Neuronal stem cell (in vitro differentiated cells): ENCODE results near the gene DRC7.

Experiments
- DNase-seq: peaks from one replicate; pipeline ENCODE4 v3.0.0-alpha.2; 2013; ENCODE audit warnings: low spot score
- H2AFZ ChIP-seq: one replicate; pipeline ENCODE4 v1.6.1; 2013; ENCODE audit warnings: mild to moderate bottlenecking, low read length, inconsistent platforms
- H2AK5ac ChIP-seq: 2 replicates; pipeline ENCODE4 v1.6.1; 2013; ENCODE audit warnings: low read depth, mild to moderate bottlenecking, inconsistent platforms, low read length, moderate library complexity, mixed read lengths
- H2BK120ac ChIP-seq: 2 replicates; pipeline ENCODE4 v1.6.1; 2013; ENCODE audit warnings: low read depth, mild to moderate bottlenecking, inconsistent platforms, low read length, moderate library complexity, mixed read lengths
- H2BK12ac ChIP-seq: one replicate; pipeline ENCODE4 v1.6.1; 2013; ENCODE audit warnings: low read length, inconsistent platforms
- H2BK15ac ChIP-seq: 2 replicates; pipeline ENCODE4 v1.6.1; 2013; ENCODE audit warnings: mild to moderate bottlenecking, low read length, inconsistent platforms, mixed read lengths
- H2BK5ac ChIP-seq: one replicate; pipeline ENCODE4 v1.6.1; 2013; ENCODE audit warnings: inconsistent platforms, mild to moderate bottlenecking, low read length, moderate library complexity
- H3K14ac ChIP-seq: one replicate; pipeline ENCODE4 v1.6.1; 2013; ENCODE audit warnings: low read length, inconsistent platforms
- H3K18ac ChIP-seq: 2 replicates; pipeline ENCODE4 v1.6.1; 2013; ENCODE audit warnings: low read length, inconsistent platforms
- H3K23ac ChIP-seq: 2 replicates; pipeline ENCODE4 v1.6.1; 2013; ENCODE audit warnings: low read depth, mild to moderate bottlenecking, mixed read lengths, low read length, inconsistent platforms; ENCODE audit not compliant: poor library complexity
- H3K27ac ChIP-seq: replicated peaks from 3 replicates; pipeline ENCODE4 v1.5.1; 2013; ENCODE audit warnings: low read length, inconsistent platforms
- H3K27me3 ChIP-seq, 3 experiments: 2 replicates each; pipeline ENCODE4 v1.6.1; 2013; ENCODE audit warnings: low read length in 3 of 3, mild to moderate bottlenecking in 2 of 3, inconsistent platforms in 1 of 3, low read depth in 1 of 3, mixed read lengths in 1 of 3, moderate library complexity in 1 of 3; ENCODE audit not compliant: control insufficient read depth in 3 of 3, insufficient read depth in 3 of 3
- H3K36me3 ChIP-seq, 2 donors: replicated peaks in 1 of 2; 2 replicates each; pipeline ENCODE4 v1.6.1; 2013; ENCODE audit warnings: low read length in 2 of 2; ENCODE audit not compliant: control insufficient read depth in 2 of 2, insufficient read depth in 2 of 2
- H3K4ac ChIP-seq: 2 replicates; pipeline ENCODE4 v1.6.1; 2013; ENCODE audit warnings: inconsistent platforms, mild to moderate bottlenecking, low read length, moderate library complexity
- H3K4me1 ChIP-seq, 2 donors: 1 replicate in 1 of 2; 2 replicates in 1 of 2; pipeline ENCODE4 v1.6.1; 2013; ENCODE audit warnings: low read length in 2 of 2, low read depth in 1 of 2; ENCODE audit not compliant: control insufficient read depth in 2 of 2, insufficient read depth in 1 of 2
- H3K4me2 ChIP-seq: one replicate; pipeline ENCODE4 v1.6.1; 2013; ENCODE audit warnings: mild to moderate bottlenecking, low read length, inconsistent platforms; ENCODE audit not compliant: insufficient read depth, poor library complexity, severe bottlenecking
- H3K4me3 ChIP-seq, 2 donors: 2 replicates each; pipeline ENCODE4 v1.5.1; 2013; ENCODE audit warnings: low read length in 2 of 2, mild to moderate bottlenecking in 2 of 2, inconsistent platforms in 1 of 2, moderate library complexity in 1 of 2
- H3K79me1 ChIP-seq: one replicate; pipeline ENCODE4 v1.6.1; 2013; ENCODE audit warnings: low read depth, mild to moderate bottlenecking, inconsistent platforms, low read length, moderate library complexity
- H3K9ac ChIP-seq: one replicate; pipeline ENCODE4 v1.6.1; 2013; ENCODE audit warnings: mild to moderate bottlenecking, low read depth, low read length, inconsistent platforms; ENCODE audit not compliant: poor library complexity
- H3K9me3 ChIP-seq, 2 donors: replicated peaks in 1 of 2; 2 replicates each; pipeline versions ENCODE3 to v1.6.1; 2013; ENCODE audit warnings: low read length in 2 of 2, mild to moderate bottlenecking in 2 of 2, inconsistent platforms in 1 of 2, low read depth in 1 of 2, mixed read lengths in 1 of 2, moderate library complexity in 1 of 2; ENCODE audit not compliant: control insufficient read depth in 2 of 2, insufficient read depth in 1 of 2
- H4K8ac ChIP-seq: one replicate; pipeline ENCODE4 v1.6.1; 2013; ENCODE audit warnings: low read depth, mild to moderate bottlenecking, inconsistent platforms, low read length, moderate library complexity
- H4K91ac ChIP-seq: one replicate; pipeline ENCODE4 v1.6.1; 2013; ENCODE audit warnings: low read length, low read depth, mild to moderate bottlenecking, inconsistent platforms; ENCODE audit not compliant: poor library complexity
- WGBS, 2 donors: extraction: QIAGEN DNeasy Blood & Tissue Kit; methylation state at CpG; one replicate each; pipeline ENCODE4 v1.1.7; 2013; ENCODE audit warnings: missing lambda C conversion rate in 2 of 2, mixed read lengths in 1 of 2; ENCODE audit not compliant: insufficient read length in 2 of 2, insufficient replicate concordance in 1 of 2; ENCODE audit errors: extremely low coverage in 2 of 2; 5-methylcytosine and 5-hydroxymethylcytosine counted together

DRC7 gene

DNA sequence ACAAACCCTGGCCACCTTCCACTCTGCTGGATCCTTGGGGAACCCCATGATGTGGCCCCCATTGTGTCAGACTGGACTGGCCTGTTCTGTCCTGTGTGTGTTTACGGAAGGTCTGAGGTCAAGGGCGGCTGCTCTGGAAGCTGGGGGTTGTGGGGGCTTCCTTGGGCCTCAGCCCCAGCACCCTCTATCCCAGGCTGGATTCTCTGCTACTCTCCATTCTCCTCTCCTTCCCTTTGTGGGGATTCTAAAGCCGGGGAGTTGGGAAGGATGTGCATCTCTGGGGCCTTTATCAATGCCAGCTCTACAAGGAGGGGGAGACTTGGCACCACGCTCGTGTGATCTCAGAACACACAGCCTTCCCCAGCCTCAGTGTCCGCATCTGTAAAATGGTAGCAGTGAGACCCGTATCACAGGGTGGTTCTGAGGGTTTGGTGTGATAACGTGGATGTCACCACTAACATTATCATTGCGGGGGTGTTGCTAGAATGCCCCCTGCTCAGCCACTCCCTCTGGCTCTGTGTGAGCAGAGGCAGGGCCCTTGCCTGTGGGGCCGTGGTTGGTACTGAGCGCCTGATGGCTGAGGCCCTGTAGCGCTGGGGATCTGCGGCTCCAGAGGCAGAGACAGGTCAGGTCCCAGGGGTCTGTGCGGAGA is 48.1 kb upstream of the DRC7 start:
- Histone ChIP-seq H3K4me3 (no peak overlapping the region), H3K27ac (no peak overlapping the region), H3K9me3 (peaks cover 0 to 8% of the 10 kb centered on the region in 2 donors), H2BK5ac (no peak overlapping the region), H3K14ac (no peak overlapping the region), H3K4ac (no peak overlapping the region), H3K4me1 (peaks cover 4 to 17% of the 10 kb centered on the region in 2 donors), H2AFZ (no peak overlapping the region), H2BK12ac (no peak overlapping the region), H4K8ac (no peak overlapping the region), H3K23ac (peak overlapping the region; percentile 59), H3K18ac (peak overlapping the region; percentile 67), H2BK120ac (no peak overlapping the region), H3K4me2 (no peak overlapping the region), H2AK5ac (no peak overlapping the region), H3K27me3 (peaks cover 0 to 5% (median 0%) of the 10 kb centered on the region in 3 experiments), H2BK15ac (no peak overlapping the region), H3K9ac (no peak overlapping the region), H3K79me1 (peaks cover 13% of the 10 kb centered on the region), H3K36me3 (peaks cover 20 to 25% of the 10 kb centered on the region in 2 donors), H4K91ac (no peak overlapping the region)
- no peak for DNase-seq
- WGBS, 2 donors: no CpG with 5 or more reads among the region's 14 CpGs

DNA sequence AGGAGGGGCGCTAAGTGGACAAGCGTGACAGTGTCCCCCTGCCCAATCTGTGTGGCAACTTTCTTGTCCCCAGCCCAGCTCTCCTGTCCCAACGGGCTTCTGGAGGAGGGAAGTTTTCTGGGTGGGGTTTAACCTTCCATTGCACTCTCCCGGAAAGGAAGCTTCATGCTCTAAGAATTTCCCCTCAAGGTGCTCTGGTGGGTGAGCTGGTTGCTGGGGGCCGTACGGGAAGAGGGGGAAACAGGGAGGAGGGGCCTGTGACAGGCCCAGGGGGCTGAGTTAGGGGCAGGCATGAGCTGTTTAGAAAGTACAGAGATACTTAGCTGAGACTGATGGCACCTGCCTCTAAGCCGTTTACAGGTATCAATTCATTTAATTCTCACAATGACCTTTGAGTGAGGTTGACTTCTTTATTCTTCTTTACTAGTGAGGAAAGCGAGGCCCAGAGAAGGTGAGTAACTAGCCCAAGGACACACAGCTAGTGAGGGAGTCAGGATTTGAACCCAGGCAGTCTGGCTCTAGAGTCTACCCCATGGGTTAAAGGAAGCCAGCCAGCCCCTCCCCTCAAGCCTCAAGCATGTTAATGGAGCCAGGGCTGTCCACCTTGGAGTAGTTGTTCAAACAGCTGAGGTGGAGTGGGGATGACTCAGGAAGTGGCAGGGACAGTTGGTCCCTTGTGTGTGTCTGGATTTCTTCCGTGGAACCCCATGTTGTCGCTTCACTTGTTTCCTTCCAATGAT is 47.3 kb upstream of the DRC7 start:
- no peak for DNase-seq

DNA sequence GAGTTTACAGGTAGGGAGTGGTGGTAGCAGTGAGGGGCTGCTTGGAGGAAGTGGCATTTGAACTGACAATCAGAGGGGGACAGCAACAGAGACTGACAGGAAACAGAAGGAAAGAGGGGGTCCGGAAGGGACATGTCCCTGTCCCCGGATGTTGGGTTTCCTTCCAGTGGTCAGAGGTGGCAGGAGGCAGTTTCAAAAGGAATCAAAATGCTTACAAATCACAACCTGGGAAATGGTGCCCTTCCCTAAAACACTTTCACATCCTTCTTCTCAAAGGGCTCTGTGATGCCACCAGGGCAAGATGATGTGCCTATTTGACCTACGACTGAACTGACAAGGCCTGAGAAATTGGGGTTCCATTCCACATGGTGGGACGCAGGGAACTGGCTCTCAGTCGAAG is 46.5 kb upstream of the DRC7 start:
- H3K36me3 ChIP-seq: peaks cover 27 to 29% of the 10 kb centered on the region in 2 donors
- no peak overlapping the region for H3K18ac ChIP-seq
- no peak overlapping the region for H2AK5ac ChIP-seq
- no peak overlapping the region for H3K14ac ChIP-seq
- no peak for DNase-seq
- H3K23ac ChIP-seq: no peak overlapping the region
- peaks cover 13% of the 10 kb centered on the region for H3K79me1 ChIP-seq
- peaks cover 6 to 17% of the 10 kb centered on the region in 2 donors for H3K4me1 ChIP-seq
- H4K8ac ChIP-seq: no peak overlapping the region
- no peak overlapping the region for H2BK12ac ChIP-seq
- no peak overlapping the region for H2BK120ac ChIP-seq
- H4K91ac ChIP-seq: no peak overlapping the region
- peak overlapping the region; percentile 8 for H2BK5ac ChIP-seq
- no peak overlapping the region for H2AFZ ChIP-seq
- H3K27ac ChIP-seq: no peak overlapping the region
- H3K27me3 ChIP-seq: peaks cover 0 to 5% (median 0%) of the 10 kb centered on the region in 3 experiments
- no peak overlapping the region for H3K4me2 ChIP-seq
- H2BK15ac ChIP-seq: no peak overlapping the region
- H3K4ac ChIP-seq: no peak overlapping the region
- H3K4me3 ChIP-seq: no peak overlapping the region
- no CpG with 5 or more reads among the region's 5 CpGs for WGBS, 2 donors
- H3K9me3 ChIP-seq: peaks cover 0 to 8% of the 10 kb centered on the region in 2 donors
- no peak overlapping the region for H3K9ac ChIP-seq

More for the DNA sequence above, 47.3 kb upstream of the DRC7 start:
- no peak overlapping the region for H3K4ac ChIP-seq
- H3K23ac ChIP-seq: no peak overlapping the region
- WGBS, 2 donors: no CpG with 5 or more reads among the region's 10 CpGs
- H3K9ac ChIP-seq: no peak overlapping the region
- no peak overlapping the region for H2AFZ ChIP-seq
- H3K9me3 ChIP-seq: peaks cover 0 to 8% of the 10 kb centered on the region in 2 donors
- H3K36me3 ChIP-seq: peaks cover 27 to 32% of the 10 kb centered on the region in 2 donors
- H3K4me2 ChIP-seq: no peak overlapping the region
- peaks cover 13% of the 10 kb centered on the region for H3K79me1 ChIP-seq
- peak overlapping the region; percentile 8 for H2BK5ac ChIP-seq
- peaks cover 0 to 5% (median 0%) of the 10 kb centered on the region in 3 experiments for H3K27me3 ChIP-seq
- no peak overlapping the region for H3K14ac ChIP-seq
- no peak overlapping the region for H2BK120ac ChIP-seq
- H3K27ac ChIP-seq: no peak overlapping the region
- no peak overlapping the region for H2BK12ac ChIP-seq
- H4K8ac ChIP-seq: no peak overlapping the region
- H3K4me3 ChIP-seq: no peak overlapping the region
- H3K4me1 ChIP-seq: peaks cover 4 to 17% of the 10 kb centered on the region in 2 donors
- no peak overlapping the region for H2AK5ac ChIP-seq
- no peak overlapping the region for H3K18ac ChIP-seq
- H4K91ac ChIP-seq: no peak overlapping the region
- no peak overlapping the region for H2BK15ac ChIP-seq
